D341Med (cell line): ENCODE results near the gene HDAC9.

Experiments used
- DNase-seq: peaks from one replicate; pipeline ENCODE4 v3.0.0; 2012; ENCODE audit warnings: low spot score

Gene HDAC9

DNA sequence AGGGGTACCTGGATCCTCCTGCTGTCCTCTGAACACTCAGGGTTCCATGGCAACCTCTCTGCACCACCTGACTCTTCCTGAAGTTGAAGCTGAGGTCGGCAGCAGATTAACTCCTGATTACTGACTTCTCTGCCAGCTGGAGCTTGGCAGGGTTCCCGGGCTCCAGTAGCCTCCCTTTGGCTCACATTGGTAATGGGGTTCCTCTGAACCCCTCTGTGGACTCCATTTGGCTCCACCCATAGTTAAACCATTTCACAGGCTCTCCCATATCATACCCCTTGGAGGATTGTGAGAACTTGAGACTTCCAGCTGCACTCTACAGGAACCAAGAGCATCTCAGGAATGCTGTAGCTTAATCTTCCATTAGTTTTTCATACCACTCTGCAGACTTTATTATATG, 292.5 kb downstream of the HDAC9 start:
- DNase-seq = no peak

- DNase-seq = no peak
These were observed 297.5 kb downstream of the HDAC9 start for GRCh38 chr7:18792871-18793595.

DNA sequence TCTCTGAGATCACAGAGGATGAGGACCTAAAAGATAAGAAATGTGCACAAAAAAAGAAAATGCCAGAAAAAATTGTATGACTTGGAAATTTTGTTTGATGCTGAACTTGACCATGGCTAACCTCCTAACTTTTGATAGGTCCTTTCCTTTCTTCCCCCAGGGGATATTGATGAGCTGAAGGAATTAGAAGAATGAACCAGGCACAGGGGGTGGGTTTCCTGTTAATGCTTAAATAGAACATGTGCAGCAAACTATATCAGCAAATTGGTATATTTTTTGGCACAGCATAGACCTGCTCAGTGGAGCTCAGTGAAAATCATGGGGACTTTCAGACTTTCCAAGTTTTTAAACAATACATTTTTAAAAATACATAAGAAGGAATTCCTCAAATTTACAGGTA, 300.7 kb downstream of the HDAC9 start:
- DNase-seq = no peak

- no peak for DNase-seq
These were observed 302.7 kb downstream of the HDAC9 start for GRCh38 chr7:18798088-18798906.

DNA sequence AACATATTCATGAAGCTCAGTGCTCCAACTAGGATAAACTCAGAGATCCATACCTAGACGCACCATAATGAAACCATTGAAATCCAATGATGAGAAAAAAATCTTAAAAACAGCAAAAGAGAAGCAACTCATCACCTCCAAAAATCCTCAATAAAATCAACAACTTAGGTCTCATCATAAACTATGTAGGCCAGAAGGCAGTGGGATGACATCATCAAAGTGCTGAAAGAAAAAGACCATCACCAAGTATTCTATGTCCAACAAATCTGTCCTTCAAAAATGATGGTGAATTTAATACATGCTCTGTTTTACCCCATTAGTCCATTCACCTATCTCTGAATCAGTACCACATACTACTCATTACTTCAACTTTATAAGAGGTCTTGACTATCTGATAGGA, 304.4 kb downstream of the HDAC9 start:
- DNase-seq = no peak

GRCh38 chr7:18803923-18804322, 308.4 kb downstream of the HDAC9 start:
- no peak for DNase-seq

DNA sequence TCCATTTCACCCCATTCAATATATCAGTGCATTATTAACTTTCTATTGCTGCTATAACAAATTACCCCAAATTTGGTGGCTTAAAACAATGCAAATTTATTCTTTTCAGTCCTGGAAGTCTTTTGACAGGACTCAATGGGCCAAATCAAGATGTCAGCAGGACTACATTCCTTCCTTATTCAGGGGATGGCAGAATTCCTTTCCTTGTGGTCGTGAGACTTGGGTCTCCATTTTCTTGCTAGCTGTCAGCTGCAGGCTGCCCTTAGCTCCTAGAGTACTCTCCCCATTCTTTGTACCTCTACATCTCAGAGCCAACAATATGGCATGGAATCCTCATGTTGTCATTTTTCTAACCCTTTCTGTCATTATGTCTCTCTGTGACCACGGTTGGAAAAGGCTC, 310.6 kb downstream of the HDAC9 start:
- no peak for DNase-seq

- no peak for DNase-seq
These were observed 312.5 kb downstream of the HDAC9 start for GRCh38 chr7:18808026-18808425.

DNA sequence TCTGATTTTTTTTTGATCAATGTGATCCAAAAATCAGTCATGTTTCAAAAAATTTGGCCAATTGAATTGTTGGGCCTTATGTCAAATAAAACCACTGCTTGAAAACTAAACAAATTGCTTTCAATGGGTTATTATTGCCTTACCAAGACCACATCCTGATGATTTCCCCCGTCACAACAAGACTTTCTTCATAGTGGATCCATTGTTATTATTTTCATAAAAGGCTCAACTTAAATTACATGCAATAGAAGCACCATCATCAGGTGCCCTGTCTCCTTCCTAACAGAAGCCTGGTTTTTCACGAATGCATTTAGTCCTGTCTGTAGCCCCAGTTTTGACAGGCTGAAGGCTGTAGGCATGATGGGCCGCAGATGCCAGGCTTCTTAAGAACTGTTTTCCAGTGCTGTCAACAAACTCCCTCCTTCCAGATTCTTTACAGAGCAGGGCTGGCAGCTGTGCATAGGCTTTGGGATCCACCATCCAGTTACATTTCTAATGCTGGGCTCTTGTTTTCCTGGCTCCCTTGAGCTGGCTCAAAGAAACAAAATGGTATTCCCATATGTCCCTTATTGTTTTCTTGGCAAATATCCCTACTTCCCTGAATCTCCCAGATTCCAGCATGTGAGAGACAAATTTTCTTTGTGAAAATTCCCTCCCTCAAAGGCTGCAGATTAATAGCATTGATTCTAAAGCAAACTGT, 319.9 kb downstream of the HDAC9 start:
- DNase-seq = no peak

- DNase-seq = no peak
These were observed 325.4 kb downstream of the HDAC9 start for GRCh38 chr7:18820981-18821380.

DNA sequence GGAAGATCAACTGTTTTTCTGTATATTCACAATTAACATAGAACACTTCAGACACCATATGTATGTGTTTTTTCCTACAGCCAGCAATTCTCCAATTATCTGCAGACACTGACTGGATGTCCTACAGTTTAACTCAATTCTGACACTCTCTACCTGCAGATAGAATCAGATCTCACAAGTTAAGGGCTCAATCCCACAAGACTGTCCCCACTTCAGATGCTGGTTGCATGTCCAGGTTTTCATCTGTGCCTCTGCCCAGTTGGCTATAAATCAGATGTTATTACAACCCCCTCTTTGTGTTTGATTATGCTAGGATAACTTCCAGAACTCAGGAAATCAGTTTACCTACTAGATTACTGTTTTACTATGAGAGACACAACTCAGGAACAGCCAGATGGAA, 326.0 kb downstream of the HDAC9 start:
- no peak for DNase-seq

- DNase-seq = no peak
These were observed 328.6 kb downstream of the HDAC9 start for GRCh38 chr7:18824157-18824556.

DNA sequence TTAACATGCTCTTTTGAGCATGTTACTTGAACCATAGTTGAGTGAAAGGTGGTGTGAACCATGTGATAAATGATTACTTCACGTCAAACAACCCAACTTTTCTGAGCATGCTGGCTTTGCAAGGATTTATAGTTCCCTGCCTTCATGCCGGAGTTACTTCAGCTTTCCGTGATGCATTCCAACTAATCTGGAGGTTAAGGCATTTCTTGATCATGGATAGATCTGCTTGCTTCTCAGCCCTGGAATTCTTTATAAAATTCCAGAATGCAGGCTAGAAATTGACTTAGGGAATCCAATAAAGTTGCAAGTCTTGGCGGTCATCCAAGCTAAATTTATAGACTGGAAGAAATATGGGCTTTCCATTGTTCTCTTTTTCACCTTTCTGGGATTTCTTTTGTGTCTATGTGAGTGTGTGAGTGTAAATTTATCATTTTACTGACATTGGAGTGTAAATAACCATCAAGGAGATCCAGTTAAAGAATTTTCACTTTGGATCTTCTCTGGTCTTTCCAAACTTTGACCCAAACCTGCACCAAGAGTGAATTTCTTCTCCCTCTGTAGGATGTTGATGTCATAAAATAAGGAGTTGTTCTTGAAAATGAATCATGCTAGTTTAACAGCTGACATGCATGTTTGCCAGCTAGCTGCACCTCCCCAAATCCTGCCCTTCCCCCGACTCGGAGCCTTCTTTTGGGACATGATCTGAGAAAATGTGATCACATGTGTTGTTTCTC, 332.9 kb downstream of the HDAC9 start:
- no peak for DNase-seq

DNA sequence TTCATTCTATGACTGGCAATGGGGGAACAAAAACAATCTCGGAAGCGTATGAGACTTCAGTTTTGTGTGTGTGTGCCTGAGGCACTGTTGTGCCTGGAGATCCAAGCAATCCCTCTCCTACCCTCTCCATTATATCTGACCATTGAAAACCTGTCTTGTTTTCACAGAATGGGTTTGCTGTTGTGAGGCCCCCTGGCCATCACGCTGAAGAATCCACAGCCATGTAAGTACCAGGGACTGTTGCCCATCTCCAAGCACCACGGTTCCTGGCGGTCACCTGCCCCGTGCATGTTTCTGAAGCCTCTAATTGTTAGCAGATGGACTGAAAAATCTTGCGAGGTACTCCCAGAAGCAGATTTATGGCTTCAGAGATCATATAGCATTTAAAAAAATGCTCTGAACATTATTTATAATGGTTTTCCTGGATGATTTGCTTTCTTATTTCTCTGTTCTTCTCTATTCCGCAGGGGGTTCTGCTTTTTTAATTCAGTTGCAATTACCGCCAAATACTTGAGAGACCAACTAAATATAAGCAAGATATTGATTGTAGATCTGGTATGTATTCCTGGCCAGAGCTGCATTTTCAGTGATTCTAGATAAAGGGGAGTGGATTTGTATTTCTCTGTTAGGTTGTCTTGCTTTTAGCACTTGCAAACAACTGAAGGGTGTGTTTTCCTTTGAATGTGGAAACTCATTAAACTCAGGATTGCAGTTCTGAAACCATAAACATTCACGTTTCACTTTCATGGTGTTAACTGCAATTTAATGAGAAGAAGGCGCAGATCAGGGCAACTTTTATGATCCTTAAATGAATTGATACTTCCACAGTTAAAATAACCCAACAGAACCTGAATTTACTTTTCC, 333.7 kb downstream of the HDAC9 start:
- DNase-seq = no peak

GRCh38 chr7:18829858-18830285, 334.3 kb downstream of the HDAC9 start:
- no peak for DNase-seq

- DNase-seq = no peak
These were observed 335.9 kb downstream of the HDAC9 start for GRCh38 chr7:18831419-18831818.

- DNase-seq = no peak
These were observed 336.4 kb downstream of the HDAC9 start for GRCh38 chr7:18831943-18832342.

DNA sequence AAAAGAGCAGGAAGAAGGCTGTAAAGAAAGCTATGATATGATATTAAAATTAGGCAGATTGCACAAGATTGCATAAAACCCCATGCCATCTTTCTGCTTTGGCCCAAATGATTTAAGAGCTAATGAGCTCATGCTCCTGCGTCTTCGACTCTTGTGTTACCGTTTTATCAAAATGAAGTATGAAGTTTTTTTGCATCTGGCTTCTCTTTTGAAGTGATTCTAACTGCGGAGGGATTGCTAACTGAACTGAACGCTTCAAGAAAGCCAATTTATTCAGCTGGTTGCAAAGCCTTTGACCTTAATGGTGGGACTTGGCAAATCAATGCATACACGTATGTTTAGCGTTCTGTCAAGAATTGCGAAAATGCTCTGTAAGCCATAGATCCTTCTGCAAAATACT, 339.0 kb downstream of the HDAC9 start:
- no peak for DNase-seq

DNA sequence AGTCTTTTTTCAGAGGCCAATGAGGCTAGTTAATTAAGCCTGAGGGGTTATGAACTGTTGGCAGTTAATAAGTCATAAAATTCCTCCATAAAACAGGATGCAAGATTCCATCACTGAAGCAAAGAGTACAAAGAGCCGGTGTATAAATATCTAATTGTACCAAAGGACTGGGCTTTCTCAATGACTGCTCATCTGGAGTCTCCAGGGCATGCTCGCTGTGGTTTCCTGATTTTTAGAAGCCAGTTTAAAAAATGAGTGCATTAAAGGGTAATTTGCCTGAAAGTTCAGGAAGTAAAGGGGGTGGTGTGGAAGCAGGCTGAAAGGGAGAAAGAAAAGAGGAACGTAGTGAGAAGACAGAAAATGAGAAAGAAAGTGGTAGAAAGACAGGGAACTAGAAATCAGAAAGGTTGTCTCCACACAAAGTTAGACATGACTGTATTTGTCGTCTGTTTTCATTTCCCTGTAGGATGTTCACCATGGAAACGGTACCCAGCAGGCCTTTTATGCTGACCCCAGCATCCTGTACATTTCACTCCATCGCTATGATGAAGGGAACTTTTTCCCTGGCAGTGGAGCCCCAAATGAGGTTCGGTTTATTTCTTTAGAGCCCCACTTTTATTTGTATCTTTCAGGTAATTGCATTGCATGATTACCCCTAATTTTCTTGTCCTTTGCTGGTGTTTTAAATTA, 339.6 kb downstream of the HDAC9 start:
- DNase-seq = no peak

GRCh38 chr7:18843979-18844378, 348.4 kb downstream of the HDAC9 start:
- no peak for DNase-seq

DNA sequence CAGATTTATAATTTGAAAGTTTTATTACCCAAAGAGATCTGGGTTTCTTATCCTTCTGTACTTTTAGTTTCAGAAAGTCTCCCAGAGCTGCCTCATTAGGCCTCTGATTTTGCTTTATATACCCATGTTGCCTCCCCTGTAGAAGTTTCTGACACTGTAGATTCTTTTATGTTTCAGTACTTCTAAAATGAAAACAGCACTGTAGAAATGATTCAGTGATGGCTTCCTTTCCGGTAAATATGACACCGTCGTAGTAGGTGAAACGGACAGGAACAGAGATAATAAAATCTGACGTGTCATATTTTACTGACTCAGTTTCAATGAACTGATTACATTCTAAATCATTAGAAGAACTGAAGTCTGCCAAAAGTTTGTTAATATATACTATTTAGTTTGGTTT, 349.2 kb downstream of the HDAC9 start:
- DNase-seq = no peak
